GM19035 (cell line): Measurements from ENCODE around the gene TNFSF11.

ENCODE experiments used
- ATAC-seq: cut with Tn5 transposase; IDR thresholded peaks from one replicate; pipeline ENCODE4 v1.9.1; 2021; ENCODE audit not compliant: unreplicated experiment

The TNFSF11 gene

DNA sequence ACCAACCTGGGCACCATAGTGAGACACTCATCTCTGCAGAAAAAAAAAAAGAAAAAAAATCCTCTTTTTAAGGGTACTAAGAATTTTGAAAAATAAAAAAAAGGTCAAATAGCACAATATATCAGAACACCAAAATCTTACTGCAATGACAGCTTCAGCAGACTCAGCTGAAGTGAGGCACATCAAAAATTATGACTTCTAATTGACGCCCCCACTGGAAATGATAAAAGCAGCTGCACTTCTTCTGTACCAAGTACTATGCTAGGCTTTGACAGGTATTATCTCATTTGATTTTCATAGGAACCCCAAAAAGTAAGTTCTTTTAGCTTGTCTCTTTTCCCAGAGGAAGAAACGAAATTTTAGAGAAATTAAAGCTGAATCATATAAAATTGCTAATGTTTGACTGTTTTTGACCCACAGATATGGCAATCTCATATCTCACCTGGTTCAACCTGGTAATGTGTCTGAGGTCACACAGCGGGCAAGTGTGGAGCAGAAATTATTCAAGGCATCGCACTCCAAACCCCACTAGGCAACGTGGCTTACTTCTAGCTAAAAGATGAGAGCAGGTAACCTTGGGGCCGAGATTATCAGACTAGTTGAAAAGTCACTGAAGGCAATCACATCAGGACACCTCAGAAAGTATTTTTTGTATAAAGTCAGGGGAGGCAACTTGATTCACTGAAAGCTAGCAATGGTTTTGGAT is 78.1 kb downstream of the TNFSF11 start:
- no peak for ATAC-seq

DNA sequence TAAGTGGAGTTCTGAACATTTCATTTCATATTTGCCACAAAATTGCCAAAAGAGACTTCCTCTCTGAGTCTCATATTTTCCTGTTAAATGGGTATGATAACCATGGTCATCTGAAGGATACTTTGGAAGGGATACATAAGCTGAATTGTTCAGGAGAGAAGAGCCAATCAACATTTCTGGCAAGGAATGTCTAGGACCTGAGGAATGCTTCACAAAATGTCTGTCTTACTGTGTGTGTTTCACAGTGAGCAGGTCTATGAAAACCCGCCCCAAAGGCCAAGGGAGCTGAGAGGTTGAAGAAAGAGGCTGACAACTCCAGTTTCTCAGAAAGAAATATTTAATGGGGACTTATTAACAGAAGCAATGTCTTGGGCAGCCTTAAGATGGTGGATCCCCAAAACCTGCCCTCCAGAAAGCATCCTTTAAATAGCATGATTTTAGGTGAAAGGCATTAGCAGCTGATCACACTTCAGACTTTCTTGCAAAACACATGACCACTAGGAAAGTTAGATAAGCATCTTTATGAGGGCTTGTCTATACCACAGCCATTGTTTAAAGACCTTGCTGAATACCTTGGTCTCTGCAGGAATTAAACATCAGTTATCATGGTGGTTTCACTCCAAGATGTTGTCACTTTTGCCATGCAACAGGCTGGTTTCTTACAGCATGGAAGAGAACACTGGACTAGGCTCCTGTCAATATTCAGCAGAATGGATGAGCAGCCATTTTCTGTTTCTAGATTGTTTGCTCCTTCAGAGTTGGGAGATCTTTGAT is 78.9 kb downstream of the TNFSF11 start:
- no peak for ATAC-seq

DNA sequence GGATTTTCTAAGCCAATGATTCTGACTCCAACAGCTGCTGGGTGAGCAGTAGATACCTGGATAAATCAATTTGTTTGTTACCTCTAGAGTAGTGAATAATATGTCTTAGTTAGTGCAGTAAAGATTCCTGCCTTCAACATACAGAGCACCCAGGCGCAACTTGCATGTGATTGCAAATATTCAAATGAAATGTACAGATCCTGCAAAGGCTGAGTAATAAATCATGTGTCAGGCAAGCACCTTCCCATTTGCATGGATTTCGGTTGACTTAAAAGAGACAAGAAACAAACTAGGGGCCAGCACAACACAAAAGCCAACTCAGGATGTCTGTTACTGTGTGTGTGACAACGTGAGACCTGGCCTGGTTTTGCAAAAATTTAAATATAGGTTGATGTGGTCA is 79.7 kb downstream of the TNFSF11 start:
- ATAC-seq = no peak

DNA sequence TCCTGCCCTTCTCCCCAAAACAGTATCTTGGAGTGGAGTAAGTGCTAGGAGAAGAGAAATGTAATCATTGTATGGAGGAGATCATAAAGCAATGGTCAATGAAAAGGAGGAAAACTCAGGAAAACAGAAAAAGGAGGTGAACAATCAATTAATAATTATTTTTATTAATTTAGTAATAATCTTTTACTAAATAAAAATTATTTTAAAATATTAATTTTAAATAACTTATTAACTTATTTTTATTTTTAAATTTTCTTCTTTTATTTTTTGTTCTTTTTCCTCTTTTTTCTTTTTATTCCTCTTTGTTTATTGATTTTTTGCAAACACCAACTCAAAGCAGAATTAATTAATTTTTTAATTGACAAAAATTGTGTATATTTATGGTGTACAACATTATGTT is 80.3 kb downstream of the TNFSF11 start:
- no peak for ATAC-seq

DNA sequence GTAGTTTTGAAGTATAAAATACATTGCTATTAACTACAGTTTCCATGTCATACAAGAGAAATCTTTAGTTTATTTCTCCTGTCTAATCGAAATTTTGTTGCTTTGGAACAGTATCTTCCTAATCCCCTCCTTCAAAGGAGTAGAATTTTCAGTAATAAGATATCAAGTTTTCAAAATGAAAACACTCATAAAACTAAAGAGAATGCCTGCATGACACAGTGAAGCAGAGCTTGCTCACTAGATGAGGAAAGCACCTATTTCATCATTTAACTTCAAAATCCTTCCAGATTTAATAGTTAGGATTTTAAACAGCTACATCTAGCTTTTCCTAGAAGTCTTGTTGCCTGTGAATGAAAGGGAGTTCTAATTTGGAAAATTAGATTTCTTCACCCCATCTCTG is 80.8 kb downstream of the TNFSF11 start:
- no peak for ATAC-seq

DNA sequence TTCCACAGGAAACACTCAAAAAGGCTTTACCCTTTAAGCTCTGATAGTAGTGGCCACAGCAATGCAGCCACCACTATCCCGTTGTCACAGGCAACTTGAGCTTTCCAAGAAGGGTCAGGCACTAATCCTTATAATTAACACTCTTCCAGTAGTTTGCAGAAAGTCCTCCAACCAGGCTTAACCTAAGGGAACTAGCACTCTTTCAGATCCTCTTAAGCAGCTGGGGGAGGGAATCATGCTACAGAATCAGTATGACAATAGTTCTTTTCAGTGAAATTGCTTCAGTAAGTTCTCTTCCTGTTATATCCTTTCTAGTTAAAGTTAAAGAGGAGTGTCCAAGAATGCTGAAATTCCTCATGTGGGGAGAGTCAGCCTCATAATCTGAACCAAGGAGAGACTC is 82.2 kb downstream of the TNFSF11 start:
- ATAC-seq = no peak

DNA sequence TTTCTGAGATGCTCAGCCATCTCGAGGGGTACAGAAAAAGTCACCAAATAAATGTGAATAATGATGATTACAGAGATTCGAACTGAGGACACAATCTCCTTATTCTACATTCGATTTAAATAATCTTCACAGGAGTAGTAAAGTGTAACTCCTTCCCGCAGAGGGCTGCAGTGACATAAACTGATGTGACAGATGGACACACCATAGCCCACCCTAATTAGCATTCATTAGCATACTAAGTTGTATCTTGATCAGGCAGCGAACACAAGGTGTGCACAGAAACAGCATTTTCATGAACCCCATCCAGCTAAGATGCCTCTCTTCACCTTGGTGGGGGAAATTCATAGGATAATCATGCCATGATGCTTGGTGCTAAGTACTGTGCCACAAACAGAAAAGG is 83.0 kb downstream of the TNFSF11 start:
- no peak for ATAC-seq
